ENCODE data around the gene GOT1. TPM values are rescaled to one million over a fixed set of nuclear protein-coding genes. Genes with fewer than 3 reads are reported as not detected.

Gene GOT1
- total RNA-seq (2014; rRNA removed; shearing (Covaris generic)) = 35.4 and 48.2 TPM in 2 replicates

- H3K4me3 ChIP-seq (ENCODE audit: insufficient read depth, low read depth, low read length) = peak within 1 kb of the TSS; percentile 96
- no peaks in the 10 kb centered on the region for H3K36me3 ChIP-seq (replicated peaks; ENCODE audit: control insufficient read depth, insufficient read depth, low read length)
- DNase-seq = peak; percentile 97
- H3K27me3 ChIP-seq (ENCODE audit: control insufficient read depth, insufficient read depth, low read length) = no peaks in the 10 kb centered on the region
Measured at GRCh38 chr10:99430451-99431189, at the start of gene GOT1. Gene GOT1, minus strand, starts transcription at chr10:99430624. Its CDS starts 59 bp downstream, at chr10:99430565.

GRCh38 chr10:99470327-99470726 lies 39.9 kb upstream of the GOT1 start:
- no peaks in the 10 kb centered on the region for H3K36me3 ChIP-seq (replicated peaks; ENCODE audit: control insufficient read depth, insufficient read depth, low read length)
- no peaks in the 10 kb centered on the region for H3K27me3 ChIP-seq (ENCODE audit: control insufficient read depth, insufficient read depth, low read length)
- DNase-seq = no peak
- no peak overlapping the region for H3K4me3 ChIP-seq (ENCODE audit: insufficient read depth, low read depth, low read length)

GRCh38 chr10:99467236-99467999 lies 37.0 kb upstream of the GOT1 start:
- Histone ChIP-seq H3K27me3 (ENCODE audit: control insufficient read depth, insufficient read depth, low read length) (no peaks in the 10 kb centered on the region), H3K36me3 (replicated peaks; ENCODE audit: control insufficient read depth, insufficient read depth, low read length) (no peaks in the 10 kb centered on the region), H3K4me3 (ENCODE audit: insufficient read depth, low read depth, low read length) (no peak overlapping the region)
- DNase-seq = no peak

GRCh38 chr10:99466632-99467223 lies 36.3 kb upstream of the GOT1 start:
- no peak overlapping the region for H3K4me3 ChIP-seq (ENCODE audit: insufficient read depth, low read depth, low read length)
- no peaks in the 10 kb centered on the region for H3K36me3 ChIP-seq (replicated peaks; ENCODE audit: control insufficient read depth, insufficient read depth, low read length)
- H3K27me3 ChIP-seq (ENCODE audit: control insufficient read depth, insufficient read depth, low read length) = no peaks in the 10 kb centered on the region
- DNase-seq = no peak

GRCh38 chr10:99461230-99461629 lies 30.8 kb upstream of the GOT1 start:
- H3K27me3 ChIP-seq (ENCODE audit: control insufficient read depth, insufficient read depth, low read length) = no peaks in the 10 kb centered on the region
- DNase-seq = no peak
- no peaks in the 10 kb centered on the region for H3K36me3 ChIP-seq (replicated peaks; ENCODE audit: control insufficient read depth, insufficient read depth, low read length)
- H3K4me3 ChIP-seq (ENCODE audit: insufficient read depth, low read depth, low read length) = no peak overlapping the region

GRCh38 chr10:99460070-99460469 lies 29.6 kb upstream of the GOT1 start:
- Histone ChIP-seq H3K4me3 (ENCODE audit: insufficient read depth, low read depth, low read length) (no peak overlapping the region), H3K27me3 (ENCODE audit: control insufficient read depth, insufficient read depth, low read length) (no peaks in the 10 kb centered on the region), H3K36me3 (replicated peaks; ENCODE audit: control insufficient read depth, insufficient read depth, low read length) (no peaks in the 10 kb centered on the region)
- no peak for DNase-seq

GRCh38 chr10:99459217-99459616 lies 28.8 kb upstream of the GOT1 start:
- no peak overlapping the region for H3K4me3 ChIP-seq (ENCODE audit: insufficient read depth, low read depth, low read length)
- H3K27me3 ChIP-seq (ENCODE audit: control insufficient read depth, insufficient read depth, low read length) = no peaks in the 10 kb centered on the region
- no peak for DNase-seq
- no peaks in the 10 kb centered on the region for H3K36me3 ChIP-seq (replicated peaks; ENCODE audit: control insufficient read depth, insufficient read depth, low read length)

GRCh38 chr10:99457813-99458212 lies 27.4 kb upstream of the GOT1 start:
- H3K4me3 ChIP-seq (ENCODE audit: insufficient read depth, low read depth, low read length) = no peak overlapping the region
- no peak for DNase-seq
- no peaks in the 10 kb centered on the region for H3K36me3 ChIP-seq (replicated peaks; ENCODE audit: control insufficient read depth, insufficient read depth, low read length)
- H3K27me3 ChIP-seq (ENCODE audit: control insufficient read depth, insufficient read depth, low read length) = no peaks in the 10 kb centered on the region

GRCh38 chr10:99456931-99457288 lies 26.5 kb upstream of the GOT1 start:
- no peak for DNase-seq
- H3K4me3 ChIP-seq (ENCODE audit: insufficient read depth, low read depth, low read length) = no peak overlapping the region
- no peaks in the 10 kb centered on the region for H3K36me3 ChIP-seq (replicated peaks; ENCODE audit: control insufficient read depth, insufficient read depth, low read length)

GRCh38 chr10:99456207-99456930 lies 25.9 kb upstream of the GOT1 start:
- no peaks in the 10 kb centered on the region for H3K36me3 ChIP-seq (replicated peaks; ENCODE audit: control insufficient read depth, insufficient read depth, low read length)
- no peak overlapping the region for H3K4me3 ChIP-seq (ENCODE audit: insufficient read depth, low read depth, low read length)
- H3K27me3 ChIP-seq (ENCODE audit: control insufficient read depth, insufficient read depth, low read length) = no peaks in the 10 kb centered on the region
- no peak for DNase-seq

More at GRCh38 chr10:99456931-99457288, 26.5 kb upstream of the GOT1 start:
- no peaks in the 10 kb centered on the region for H3K27me3 ChIP-seq (ENCODE audit: control insufficient read depth, insufficient read depth, low read length)

- Histone ChIP-seq H3K4me3 (ENCODE audit: insufficient read depth, low read depth, low read length) (no peak overlapping the region), H3K27me3 (ENCODE audit: control insufficient read depth, insufficient read depth, low read length) (no peaks in the 10 kb centered on the region), H3K36me3 (replicated peaks; ENCODE audit: control insufficient read depth, insufficient read depth, low read length) (no peaks in the 10 kb centered on the region)
- DNase-seq = no peak
Measured at GRCh38 chr10:99451981-99452380, 21.6 kb upstream of the GOT1 start.

- Histone ChIP-seq H3K27me3 (ENCODE audit: control insufficient read depth, insufficient read depth, low read length) (no peaks in the 10 kb centered on the region), H3K4me3 (ENCODE audit: insufficient read depth, low read depth, low read length) (no peak overlapping the region)
- DNase-seq = no peak
Measured at GRCh38 chr10:99451499-99451788, 21.0 kb upstream of the GOT1 start.

GRCh38 chr10:99450624-99451498 lies 20.4 kb upstream of the GOT1 start:
- H3K27me3 ChIP-seq (ENCODE audit: control insufficient read depth, insufficient read depth, low read length) = no peaks in the 10 kb centered on the region
- H3K4me3 ChIP-seq (ENCODE audit: insufficient read depth, low read depth, low read length) = no peak overlapping the region
- H3K36me3 ChIP-seq (replicated peaks; ENCODE audit: control insufficient read depth, insufficient read depth, low read length) = no peaks in the 10 kb centered on the region
- no peak for DNase-seq

More at GRCh38 chr10:99451499-99451788, 21.0 kb upstream of the GOT1 start:
- H3K36me3 ChIP-seq (replicated peaks; ENCODE audit: control insufficient read depth, insufficient read depth, low read length) = no peaks in the 10 kb centered on the region

GRCh38 chr10:99450156-99450555 lies 19.7 kb upstream of the GOT1 start:
- Histone ChIP-seq H3K4me3 (ENCODE audit: insufficient read depth, low read depth, low read length) (no peak overlapping the region), H3K36me3 (replicated peaks; ENCODE audit: control insufficient read depth, insufficient read depth, low read length) (no peaks in the 10 kb centered on the region), H3K27me3 (ENCODE audit: control insufficient read depth, insufficient read depth, low read length) (no peaks in the 10 kb centered on the region)
- DNase-seq = no peak

All from H7 (cell line).